GM18870 (cell line): ENCODE data around the gene GPR84.
"Not testable (repeated sequence)": the region's sequence is repeated elsewhere in the genome, so short reads cannot be mapped to it uniquely, and the experiment has no call there.

Source experiments
- ATAC-seq: cut with Tn5 transposase; IDR thresholded peaks from one replicate; pipeline ENCODE4 v1.9.1; 2021; ENCODE audit warnings: moderate library complexity; ENCODE audit not compliant: unreplicated experiment

The GPR84 gene

GRCh38 chr12:54328595-54329337, 35.5 kb downstream of the GPR84 start:
- no peak for ATAC-seq

GRCh38 chr12:54325442-54326109, 38.7 kb downstream of the GPR84 start:
- not testable (repeated sequence) for ATAC-seq

GRCh38 chr12:54324617-54325441, 39.5 kb downstream of the GPR84 start, which contains the start of gene COPZ1:
Gene COPZ1 (plus strand): TSS chr12:54325131. CDS start chr12:54325164, 33 bp downstream.
- ATAC-seq: peak; percentile 98

- no peak for ATAC-seq
These were observed 42.9 kb downstream of the GPR84 start for GRCh38 chr12:54321363-54321762.
